Astrocyte (in vitro differentiated cells and primary cell): ENCODE results near the gene THOC5. TPM values are rescaled to one million over a fixed set of nuclear protein-coding genes. Genes with fewer than 3 reads are reported as not detected.

ENCODE experiments used
- DNase-seq: peaks from one replicate; pipeline ENCODE4 v3.0.0-alpha.2; 2010; ENCODE audit warnings: low read depth
- FAIRE-seq: peaks from 2 replicates; lab custom pipeline; 2011; peaks lifted over from hg19 to GRCh38; lab: Jason Lieb, UNC
- H2AFZ ChIP-seq: 2 replicates; pipeline ENCODE4 v1.6.0; 2012; ENCODE audit warnings: low read depth, low read length, inconsistent platforms
- H3K27ac ChIP-seq: 2 replicates; pipeline ENCODE4 v1.5.1; 2011; ENCODE audit warnings: low read depth, low read length, inconsistent platforms
- H3K27me3 ChIP-seq: 2 replicates; pipeline ENCODE4 v1.6.0; 2011; ENCODE audit warnings: low read length, inconsistent platforms; ENCODE audit not compliant: insufficient read depth
- H3K36me3 ChIP-seq: 2 replicates; pipeline ENCODE4 v1.5.1; 2011; ENCODE audit warnings: low read length, inconsistent platforms; ENCODE audit not compliant: insufficient read depth
- H3K4me1 ChIP-seq: 2 replicates; pipeline ENCODE4 v1.5.1; 2011; ENCODE audit warnings: low read length, inconsistent platforms; ENCODE audit not compliant: insufficient read depth
- H3K4me2 ChIP-seq: 2 replicates; pipeline ENCODE4 v1.6.0; 2012; ENCODE audit warnings: low read length, inconsistent platforms
- H3K4me3 ChIP-seq: 2 replicates; pipeline ENCODE4 v1.5.1; 2011; ENCODE audit warnings: low read depth, mild to moderate bottlenecking, low read length, inconsistent platforms; ENCODE audit not compliant: insufficient read depth
- H3K79me2 ChIP-seq: 2 replicates; pipeline ENCODE4 v1.6.0; 2012; ENCODE audit warnings: mild to moderate bottlenecking, low read length, inconsistent platforms; ENCODE audit not compliant: insufficient read depth
- H3K9ac ChIP-seq: 2 replicates; pipeline ENCODE4 v1.6.0; 2012; ENCODE audit warnings: mild to moderate bottlenecking, low read length, inconsistent platforms
- H3K9me3 ChIP-seq: 2 replicates; pipeline ENCODE4 v1.5.1; 2012; ENCODE audit warnings: low read depth, mild to moderate bottlenecking, low read length, inconsistent platforms; ENCODE audit not compliant: insufficient read depth
- H4K20me1 ChIP-seq: 2 replicates; pipeline ENCODE4 v1.6.0; 2012; ENCODE audit warnings: low read length, inconsistent platforms; ENCODE audit not compliant: insufficient read depth
- H3K27ac Mint-ChIP-seq: one replicate; pipeline ENCODE4 v1.8.0; 2021; ENCODE audit warnings: mild to moderate bottlenecking, mixed read lengths; ENCODE audit not compliant: unreplicated experiment
- H3K27me3 Mint-ChIP-seq: one replicate; pipeline ENCODE4 v1.8.0; 2021; ENCODE audit warnings: low read depth, mixed read lengths; ENCODE audit not compliant: unreplicated experiment
- H3K36me3 Mint-ChIP-seq: one replicate; pipeline ENCODE4 v1.8.0; 2021; ENCODE audit warnings: low read depth, mixed read lengths; ENCODE audit not compliant: unreplicated experiment
- H3K4me1 Mint-ChIP-seq: one replicate; pipeline ENCODE4 v1.8.0; 2021; ENCODE audit warnings: low read depth, mixed read lengths; ENCODE audit not compliant: unreplicated experiment
- H3K4me3 Mint-ChIP-seq: one replicate; pipeline ENCODE4 v1.8.0; 2021; ENCODE audit warnings: mild to moderate bottlenecking, moderate library complexity, mixed read lengths; ENCODE audit not compliant: unreplicated experiment
- H3K9me3 Mint-ChIP-seq: one replicate; pipeline ENCODE4 v1.8.0; 2021; ENCODE audit warnings: mild to moderate bottlenecking, mixed read lengths; ENCODE audit not compliant: unreplicated experiment
- CTCF ChIP-seq: IDR thresholded peaks from 2 replicates; pipeline ENCODE4 v1.5.1; 2011; ENCODE audit warnings: low read depth, mild to moderate bottlenecking, inconsistent platforms, low read length, moderate library complexity; ENCODE audit not compliant: insufficient read depth
- EZH2 ChIP-seq: IDR thresholded peaks from 2 replicates; pipeline ENCODE4 v1.6.1; 2012; ENCODE audit warnings: mild to moderate bottlenecking, low read length, inconsistent platforms; ENCODE audit not compliant: insufficient read depth
- total RNA-seq: library from RNA; stranded (reverse); gene quantifications from 2 replicates; pipeline ENCODE4 v1.2.1, GENCODE V29; 2021

Gene THOC5
- total RNA-seq, 1 donor from 2014 or later: 85.0 TPM

- H3K9ac ChIP-seq: no peak overlapping the region
- Mint-ChIP-seq H3K9me3 (peaks cover 12% of the 10 kb centered on the region), H3K4me3 (no peak overlapping the region)
These were observed 68.1 kb downstream of the THOC5 start for GRCh38 chr22:29485448-29485847.

GRCh38 chr22:29484642-29485041 lies 68.9 kb downstream of the THOC5 start:
- Mint-ChIP-seq H3K9me3 (peaks cover 14% of the 10 kb centered on the region), H3K4me3 (no peak overlapping the region), H3K36me3 (peaks cover 4% of the 10 kb centered on the region), H3K27ac (no peak overlapping the region), H3K27me3 (peaks cover 34% of the 10 kb centered on the region), H3K4me1 (peaks cover 8% of the 10 kb centered on the region)
- Histone ChIP-seq H2AFZ (no peak overlapping the region), H3K9me3 (peaks cover 8% of the 10 kb centered on the region), H3K79me2 (no peaks in the 10 kb centered on the region), H3K9ac (no peak overlapping the region), H3K4me3 (no peak overlapping the region), H3K4me1 (peaks cover 11% of the 10 kb centered on the region), H3K27me3 (peaks cover 22% of the 10 kb centered on the region), H3K27ac (no peak overlapping the region), H3K36me3 (no peaks in the 10 kb centered on the region), H4K20me1 (peaks cover 2% of the 10 kb centered on the region), H3K4me2 (no peak overlapping the region)
- FAIRE-seq: no peak
- no peak for DNase-seq
- no peak for TF ChIP-seq EZH2
- TF ChIP-seq CTCF: no peak

More at GRCh38 chr22:29485448-29485847, 68.1 kb downstream of the THOC5 start:
- Histone ChIP-seq H3K4me2 (no peak overlapping the region), H3K36me3 (no peaks in the 10 kb centered on the region), H3K4me1 (peaks cover 11% of the 10 kb centered on the region), H4K20me1 (no peaks in the 10 kb centered on the region), H3K27ac (no peak overlapping the region), H3K79me2 (no peaks in the 10 kb centered on the region), H3K4me3 (no peak overlapping the region), H3K27me3 (peaks cover 14% of the 10 kb centered on the region), H3K9me3 (peaks cover 6% of the 10 kb centered on the region), H2AFZ (no peak overlapping the region)
- DNase-seq (no peak), FAIRE-seq (no peak)
- Mint-ChIP-seq H3K36me3 (peaks cover 4% of the 10 kb centered on the region), H3K27me3 (peaks cover 37% of the 10 kb centered on the region), H3K4me1 (peaks cover 8% of the 10 kb centered on the region), H3K27ac (no peak overlapping the region)
- no peak for TF ChIP-seq CTCF
- TF ChIP-seq EZH2: no peak

GRCh38 chr22:29483254-29483653 lies 70.3 kb downstream of the THOC5 start:
- no peak overlapping the region for H2AFZ ChIP-seq
- no peak overlapping the region for H3K4me2 ChIP-seq
- H3K9me3 ChIP-seq: peaks cover 8% of the 10 kb centered on the region
- H3K36me3 ChIP-seq: no peaks in the 10 kb centered on the region
- H4K20me1 ChIP-seq: peaks cover 16% of the 10 kb centered on the region
- no peak overlapping the region for H3K4me3 ChIP-seq
- Mint-ChIP-seq H3K27ac (no peak overlapping the region), H3K4me3 (no peak overlapping the region), H3K36me3 (peaks cover 4% of the 10 kb centered on the region), H3K4me1 (peaks cover 8% of the 10 kb centered on the region), H3K27me3 (peaks cover 43% of the 10 kb centered on the region), H3K9me3 (peaks cover 11% of the 10 kb centered on the region)
- H3K27ac ChIP-seq: no peak overlapping the region
- TF ChIP-seq CTCF (no peak), EZH2 (no peak)
- no peak overlapping the region for H3K9ac ChIP-seq
- FAIRE-seq (no peak), DNase-seq (no peak)
- peaks cover 33% of the 10 kb centered on the region for H3K27me3 ChIP-seq
- no peaks in the 10 kb centered on the region for H3K79me2 ChIP-seq
- H3K4me1 ChIP-seq: peaks cover 11% of the 10 kb centered on the region
